HEK293 (cell line): ENCODE measurements around the gene CCDC167.

Experiments
- BCL11A ChIP-seq: fragments of 450-650 bp; formaldehyde crosslinking; IDR thresholded peaks from 2 replicates; pipeline ENCODE4 v1.5.1; 2016; ENCODE audit warnings: low read depth, missing biosample characterization, missing genetic modification characterization
- REPIN1 ChIP-seq: fragments of 450-650 bp; formaldehyde crosslinking; IDR thresholded peaks from 2 replicates; pipeline ENCODE4 v1.5.1; 2017; ENCODE audit warnings: missing biosample characterization, missing genetic modification characterization, low read depth
- YY1 ChIP-seq: fragments of 450-650 bp; formaldehyde crosslinking; IDR thresholded peaks from 2 replicates; pipeline ENCODE4 v1.5.1; 2018; ENCODE audit warnings: missing biosample characterization, missing genetic modification characterization
- ZNF114 ChIP-seq: fragments of 450-650 bp; formaldehyde crosslinking; IDR thresholded peaks from 2 replicates; pipeline ENCODE4 v1.5.0; 2017; ENCODE audit warnings: missing biosample characterization, missing genetic modification characterization
- ZNF324 ChIP-seq: fragments of 450-650 bp; formaldehyde crosslinking; IDR thresholded peaks from 2 replicates; pipeline ENCODE4 v1.5.1; 2016; ENCODE audit warnings: missing biosample characterization, missing genetic modification characterization
- ZNF561 ChIP-seq: fragments of 450-650 bp; IDR thresholded peaks from 2 replicates; pipeline ENCODE4 v1.5.1; 2018; ENCODE audit warnings: missing biosample characterization, missing genetic modification characterization, borderline replicate concordance
- ZNF658 ChIP-seq: fragments of 450-650 bp; formaldehyde crosslinking; IDR thresholded peaks from 2 replicates; pipeline ENCODE4; 2016; ENCODE audit warnings: missing biosample characterization, missing genetic modification characterization
- ZNF768 ChIP-seq: fragments of 450-650 bp; formaldehyde crosslinking; IDR thresholded peaks from 2 replicates; pipeline ENCODE4 v1.5.1; 2018; ENCODE audit warnings: missing biosample characterization, mild to moderate bottlenecking, missing genetic modification characterization
- TF ChIP-seq, protein P1 (sequence below): fragments of 450-650 bp; formaldehyde crosslinking; IDR thresholded peaks from 2 replicates; pipeline ENCODE4 v1.5.1; 2016; ENCODE audit warnings: missing biosample characterization, missing genetic modification characterization
- TF ChIP-seq, protein P2 (sequence below): fragments of 450-650 bp; formaldehyde crosslinking; IDR thresholded peaks from 2 replicates; pipeline ENCODE4 v1.5.1; 2016; ENCODE audit warnings: missing biosample characterization, missing genetic modification characterization
- TF ChIP-seq, protein P3 (sequence below): IDR thresholded peaks from 2 replicates; pipeline ENCODE4 v1.6.1; 2011; ENCODE audit warnings: mild to moderate bottlenecking, low read depth, low read length, borderline replicate concordance

DNA sequence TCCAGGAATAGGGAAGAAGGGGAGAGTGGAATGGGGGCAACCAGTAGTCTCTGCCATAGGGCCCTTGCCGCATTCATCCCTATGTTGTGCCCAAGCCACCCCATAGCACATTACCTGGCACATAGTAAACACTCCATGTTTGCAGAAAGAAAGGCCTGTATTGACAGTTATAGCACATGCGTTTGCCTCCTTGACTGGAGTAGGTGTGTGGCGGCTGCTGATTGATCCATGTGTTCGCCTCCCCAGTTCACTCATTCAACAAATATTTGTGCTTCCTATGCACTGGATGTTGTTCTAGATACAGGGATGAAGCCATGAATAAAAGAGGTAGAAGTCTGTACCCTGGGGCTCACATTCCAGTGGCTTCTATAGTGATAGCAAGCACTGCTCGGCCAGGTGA lies 19.8 kb upstream of the CCDC167 start:
- TF ChIP-seq ZNF658 (no peak), ZNF324 (tag by site-specific recombination) (no peak), ZNF561 (no peak), ZNF768 (tag by site-specific recombination) (no peak), YY1 (no peak), BCL11A (tag by site-specific recombination) (no peak), ZNF114 (no peak), REPIN1 (tag by site-specific recombination) (no peak)
- TF ChIP-seq, protein P1, sequence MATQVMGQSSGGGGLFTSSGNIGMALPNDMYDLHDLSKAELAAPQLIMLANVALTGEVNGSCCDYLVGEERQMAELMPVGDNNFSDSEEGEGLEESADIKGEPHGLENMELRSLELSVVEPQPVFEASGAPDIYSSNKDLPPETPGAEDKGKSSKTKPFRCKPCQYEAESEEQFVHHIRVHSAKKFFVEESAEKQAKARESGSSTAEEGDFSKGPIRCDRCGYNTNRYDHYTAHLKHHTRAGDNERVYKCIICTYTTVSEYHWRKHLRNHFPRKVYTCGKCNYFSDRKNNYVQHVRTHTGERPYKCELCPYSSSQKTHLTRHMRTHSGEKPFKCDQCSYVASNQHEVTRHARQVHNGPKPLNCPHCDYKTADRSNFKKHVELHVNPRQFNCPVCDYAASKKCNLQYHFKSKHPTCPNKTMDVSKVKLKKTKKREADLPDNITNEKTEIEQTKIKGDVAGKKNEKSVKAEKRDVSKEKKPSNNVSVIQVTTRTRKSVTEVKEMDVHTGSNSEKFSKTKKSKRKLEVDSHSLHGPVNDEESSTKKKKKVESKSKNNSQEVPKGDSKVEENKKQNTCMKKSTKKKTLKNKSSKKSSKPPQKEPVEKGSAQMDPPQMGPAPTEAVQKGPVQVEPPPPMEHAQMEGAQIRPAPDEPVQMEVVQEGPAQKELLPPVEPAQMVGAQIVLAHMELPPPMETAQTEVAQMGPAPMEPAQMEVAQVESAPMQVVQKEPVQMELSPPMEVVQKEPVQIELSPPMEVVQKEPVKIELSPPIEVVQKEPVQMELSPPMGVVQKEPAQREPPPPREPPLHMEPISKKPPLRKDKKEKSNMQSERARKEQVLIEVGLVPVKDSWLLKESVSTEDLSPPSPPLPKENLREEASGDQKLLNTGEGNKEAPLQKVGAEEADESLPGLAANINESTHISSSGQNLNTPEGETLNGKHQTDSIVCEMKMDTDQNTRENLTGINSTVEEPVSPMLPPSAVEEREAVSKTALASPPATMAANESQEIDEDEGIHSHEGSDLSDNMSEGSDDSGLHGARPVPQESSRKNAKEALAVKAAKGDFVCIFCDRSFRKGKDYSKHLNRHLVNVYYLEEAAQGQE (tag by site-specific recombination), result no peak
- TF ChIP-seq, protein P2, sequence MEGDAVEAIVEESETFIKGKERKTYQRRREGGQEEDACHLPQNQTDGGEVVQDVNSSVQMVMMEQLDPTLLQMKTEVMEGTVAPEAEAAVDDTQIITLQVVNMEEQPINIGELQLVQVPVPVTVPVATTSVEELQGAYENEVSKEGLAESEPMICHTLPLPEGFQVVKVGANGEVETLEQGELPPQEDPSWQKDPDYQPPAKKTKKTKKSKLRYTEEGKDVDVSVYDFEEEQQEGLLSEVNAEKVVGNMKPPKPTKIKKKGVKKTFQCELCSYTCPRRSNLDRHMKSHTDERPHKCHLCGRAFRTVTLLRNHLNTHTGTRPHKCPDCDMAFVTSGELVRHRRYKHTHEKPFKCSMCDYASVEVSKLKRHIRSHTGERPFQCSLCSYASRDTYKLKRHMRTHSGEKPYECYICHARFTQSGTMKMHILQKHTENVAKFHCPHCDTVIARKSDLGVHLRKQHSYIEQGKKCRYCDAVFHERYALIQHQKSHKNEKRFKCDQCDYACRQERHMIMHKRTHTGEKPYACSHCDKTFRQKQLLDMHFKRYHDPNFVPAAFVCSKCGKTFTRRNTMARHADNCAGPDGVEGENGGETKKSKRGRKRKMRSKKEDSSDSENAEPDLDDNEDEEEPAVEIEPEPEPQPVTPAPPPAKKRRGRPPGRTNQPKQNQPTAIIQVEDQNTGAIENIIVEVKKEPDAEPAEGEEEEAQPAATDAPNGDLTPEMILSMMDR (tag by site-specific recombination), result no peak
- TF ChIP-seq, protein P3, sequence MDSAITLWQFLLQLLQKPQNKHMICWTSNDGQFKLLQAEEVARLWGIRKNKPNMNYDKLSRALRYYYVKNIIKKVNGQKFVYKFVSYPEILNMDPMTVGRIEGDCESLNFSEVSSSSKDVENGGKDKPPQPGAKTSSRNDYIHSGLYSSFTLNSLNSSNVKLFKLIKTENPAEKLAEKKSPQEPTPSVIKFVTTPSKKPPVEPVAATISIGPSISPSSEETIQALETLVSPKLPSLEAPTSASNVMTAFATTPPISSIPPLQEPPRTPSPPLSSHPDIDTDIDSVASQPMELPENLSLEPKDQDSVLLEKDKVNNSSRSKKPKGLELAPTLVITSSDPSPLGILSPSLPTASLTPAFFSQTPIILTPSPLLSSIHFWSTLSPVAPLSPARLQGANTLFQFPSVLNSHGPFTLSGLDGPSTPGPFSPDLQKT, result no peak
